Fibroblast of lung (primary cell): ENCODE results near the gene IFNGR1. TPM values are rescaled to one million over a fixed set of nuclear protein-coding genes. Genes with fewer than 3 reads are reported as not detected.

ENCODE experiments used
- DNase-seq, 2 donors: peaks; one replicate each; pipeline versions ENCODE4 v3.0.0 to v3.0.0-alpha.2; 2010; ENCODE audit warnings: low read depth in 2 of 2
- H2AFZ ChIP-seq: 2 replicates; pipeline ENCODE4 v1.5.1; 2012; ENCODE audit warnings: low read length, control low read depth, inconsistent platforms
- H3K27ac ChIP-seq: 2 replicates; pipeline ENCODE4 v1.5.1; 2011; ENCODE audit warnings: low read length, control low read depth; ENCODE audit not compliant: insufficient read depth
- H3K27me3 ChIP-seq: 2 replicates; pipeline ENCODE4 v1.5.1; 2011; ENCODE audit warnings: mild to moderate bottlenecking, low read length; ENCODE audit not compliant: control insufficient read depth, insufficient read depth
- H3K36me3 ChIP-seq: 2 replicates; pipeline ENCODE4 v1.5.1; 2011; ENCODE audit warnings: low read length; ENCODE audit not compliant: control insufficient read depth, insufficient read depth
- H3K4me1 ChIP-seq: 2 replicates; pipeline ENCODE4 v1.5.1; 2011; ENCODE audit warnings: low read length; ENCODE audit not compliant: control insufficient read depth, insufficient read depth; ENCODE audit errors: extremely low read depth
- H3K4me2 ChIP-seq: 2 replicates; pipeline ENCODE4 v1.5.1; 2011; ENCODE audit warnings: low read length, control low read depth; ENCODE audit not compliant: insufficient read depth; ENCODE audit errors: extremely low read depth
- H3K4me3 ChIP-seq, 4 experiments: fragments of 200-600 bp in 1 of 4; sonication (generic) in 1 of 4; replicated peaks in 1 of 4; 2 replicates each; pipeline ENCODE4 v1.5.1; 2011 to 2016; ENCODE audit warnings: low read length in 4 of 4, low read depth in 3 of 4, mild to moderate bottlenecking in 3 of 4, control low read depth in 2 of 4, inconsistent platforms in 1 of 4, mixed read lengths in 1 of 4; ENCODE audit not compliant: insufficient read depth in 1 of 4; ENCODE audit errors: control extremely low read depth in 1 of 4
- H3K79me2 ChIP-seq: 2 replicates; pipeline ENCODE4 v1.5.1; 2012; ENCODE audit warnings: mild to moderate bottlenecking, low read length, inconsistent platforms; ENCODE audit not compliant: control insufficient read depth, insufficient read depth
- H3K9ac ChIP-seq: 2 replicates; pipeline ENCODE4 v1.5.1; 2011; ENCODE audit warnings: mild to moderate bottlenecking, low read length, control low read depth; ENCODE audit not compliant: insufficient read depth
- H3K9me3 ChIP-seq: 2 replicates; pipeline ENCODE4 v1.5.1; 2012; ENCODE audit warnings: low read depth, low read length; ENCODE audit not compliant: control insufficient read depth, insufficient read depth
- H4K20me1 ChIP-seq: 2 replicates; pipeline ENCODE4 v1.5.1; 2011; ENCODE audit warnings: low read length; ENCODE audit not compliant: control insufficient read depth, insufficient read depth; ENCODE audit errors: extremely low read depth
- EZH2 ChIP-seq: IDR thresholded peaks from 2 replicates; pipeline ENCODE4 v1.5.1; 2012; ENCODE audit warnings: low read length, control low read depth, mild to moderate bottlenecking; ENCODE audit errors: missing control alignments
- polyA plus RNA-seq, 2 donors: library from polyadenylated mRNA; depleted of rRNA in 1 of 2; stranded (reverse) in 1 of 2; unstranded in 1 of 2; fragments of >200 nt; gene quantifications; 2 replicates each; pipeline ENCODE4 v1.2.1, GENCODE V29; 2011 to 2012; ENCODE audit warnings: missing spikeins in 1 of 2
- total RNA-seq: library from RNA; depleted of rRNA; stranded (reverse); fragments of >200 nt; gene quantifications from 2 replicates; pipeline ENCODE4 v1.2.1, GENCODE V29; 2014
- TF ChIP-seq, protein P1 (sequence below), 2 donors: IDR thresholded peaks in 1 of 2; conservative IDR thresholded peaks in 1 of 2; 1 replicate in 1 of 2; 2 replicates in 1 of 2; pipeline ENCODE4 v1.5.1; 2011 to 2012; ENCODE audit warnings: low read length in 2 of 2, control low read depth in 1 of 2, inconsistent platforms in 1 of 2, low read depth in 1 of 2, mild to moderate bottlenecking in 1 of 2

IFNGR1 gene
- total and polyA plus RNA-seq, 2 donors (not counting 1 experiment from before 2014, with no cell fraction given), result 55.9 to 123 TPM

DNA sequence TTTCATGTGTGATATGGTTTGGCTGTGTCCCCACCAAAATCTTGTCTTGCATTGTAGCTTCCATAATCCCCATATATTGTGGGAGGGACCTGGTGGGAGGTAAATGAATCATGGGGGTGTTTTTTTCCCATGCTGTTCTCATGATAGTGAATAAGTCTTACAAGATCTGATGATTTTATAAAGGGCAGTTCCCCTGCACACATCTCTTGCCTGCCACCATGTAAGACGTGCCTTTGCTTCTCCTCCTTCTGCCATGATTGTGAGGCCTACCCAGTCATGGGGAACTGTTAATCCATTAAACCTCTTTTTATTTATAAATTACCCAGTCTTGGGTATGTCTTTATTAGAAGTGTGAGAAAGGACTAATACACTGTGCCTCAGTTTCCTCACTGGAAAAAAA, 41.6 kb downstream of the IFNGR1 start:
- H2AFZ ChIP-seq, result no peak overlapping the region
- no peaks in the 10 kb centered on the region for H3K4me1 ChIP-seq
- no peak overlapping the region for H3K4me2 ChIP-seq
- no peaks in the 10 kb centered on the region for H4K20me1 ChIP-seq
- H3K79me2 ChIP-seq, result no peaks in the 10 kb centered on the region
- H3K27ac ChIP-seq, result no peak overlapping the region
- H3K9ac ChIP-seq, result no peak overlapping the region
- DNase-seq, result no peak
- H3K4me3 ChIP-seq, result no peak overlapping the region
- H3K27me3 ChIP-seq, result no peaks in the 10 kb centered on the region
- TF ChIP-seq, protein P1, sequence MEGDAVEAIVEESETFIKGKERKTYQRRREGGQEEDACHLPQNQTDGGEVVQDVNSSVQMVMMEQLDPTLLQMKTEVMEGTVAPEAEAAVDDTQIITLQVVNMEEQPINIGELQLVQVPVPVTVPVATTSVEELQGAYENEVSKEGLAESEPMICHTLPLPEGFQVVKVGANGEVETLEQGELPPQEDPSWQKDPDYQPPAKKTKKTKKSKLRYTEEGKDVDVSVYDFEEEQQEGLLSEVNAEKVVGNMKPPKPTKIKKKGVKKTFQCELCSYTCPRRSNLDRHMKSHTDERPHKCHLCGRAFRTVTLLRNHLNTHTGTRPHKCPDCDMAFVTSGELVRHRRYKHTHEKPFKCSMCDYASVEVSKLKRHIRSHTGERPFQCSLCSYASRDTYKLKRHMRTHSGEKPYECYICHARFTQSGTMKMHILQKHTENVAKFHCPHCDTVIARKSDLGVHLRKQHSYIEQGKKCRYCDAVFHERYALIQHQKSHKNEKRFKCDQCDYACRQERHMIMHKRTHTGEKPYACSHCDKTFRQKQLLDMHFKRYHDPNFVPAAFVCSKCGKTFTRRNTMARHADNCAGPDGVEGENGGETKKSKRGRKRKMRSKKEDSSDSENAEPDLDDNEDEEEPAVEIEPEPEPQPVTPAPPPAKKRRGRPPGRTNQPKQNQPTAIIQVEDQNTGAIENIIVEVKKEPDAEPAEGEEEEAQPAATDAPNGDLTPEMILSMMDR (conservative IDR thresholded peaks at IDR 0.05 in 1 of 2, IDR thresholded peaks at IDR 0.05 in 1 of 2; ENCODE audit: low read depth in 1 of 2, low read length in 2 of 2), result no peak
- no peak for TF ChIP-seq EZH2
- no peaks in the 10 kb centered on the region for H3K9me3 ChIP-seq
- H3K36me3 ChIP-seq, result no peaks in the 10 kb centered on the region

DNA sequence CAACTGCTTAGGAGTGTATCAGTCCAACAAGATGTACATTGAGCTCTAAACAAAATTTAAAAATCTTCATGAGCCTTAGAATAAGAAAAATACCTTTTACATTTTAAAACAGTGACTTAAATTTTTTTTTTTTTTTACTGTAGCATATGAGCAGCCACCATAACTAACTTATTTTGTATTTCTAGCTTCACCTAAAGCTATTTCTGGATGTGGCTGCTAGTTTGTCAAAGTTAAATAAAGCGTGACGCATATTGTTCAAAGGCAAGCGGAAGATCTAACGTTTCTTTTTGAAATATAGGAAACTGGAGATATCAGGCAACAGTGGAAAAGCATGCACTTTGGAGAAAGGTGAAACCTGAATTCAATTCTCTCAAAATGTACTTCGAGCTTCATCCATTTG, 42.5 kb downstream of the IFNGR1 start:
- Histone ChIP-seq H3K4me2 (no peak overlapping the region), H3K27ac (no peak overlapping the region), H3K79me2 (no peaks in the 10 kb centered on the region), H3K4me3 (no peak overlapping the region), H3K27me3 (no peaks in the 10 kb centered on the region), H3K9me3 (no peaks in the 10 kb centered on the region), H3K4me1 (no peaks in the 10 kb centered on the region), H4K20me1 (no peaks in the 10 kb centered on the region), H3K36me3 (no peaks in the 10 kb centered on the region), H3K9ac (no peak overlapping the region), H2AFZ (no peak overlapping the region)
- TF ChIP-seq, protein P1 (conservative IDR thresholded peaks at IDR 0.05 in 1 of 2, IDR thresholded peaks at IDR 0.05 in 1 of 2; ENCODE audit: low read depth in 1 of 2, low read length in 2 of 2), result no peak
- DNase-seq, result no peak

DNA sequence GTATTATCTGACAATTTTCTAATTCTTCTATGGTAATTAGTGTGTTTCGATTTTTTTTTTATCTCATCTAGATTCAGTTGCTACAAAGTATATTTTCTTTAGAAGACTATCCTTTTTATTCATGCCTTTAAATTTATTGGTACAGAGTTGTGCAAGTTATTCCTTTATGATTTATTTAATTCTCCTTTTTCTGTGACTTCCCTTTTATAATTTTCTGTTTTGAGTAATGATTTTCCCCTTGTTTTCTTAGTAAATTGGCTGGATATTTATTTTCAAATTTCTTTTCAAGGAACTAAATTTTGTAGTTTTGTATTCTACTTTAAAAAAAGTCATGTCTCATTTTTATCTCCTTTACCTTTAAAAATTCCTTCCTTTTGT, 43.3 kb downstream of the IFNGR1 start:
- Histone ChIP-seq H3K4me2 (no peak overlapping the region), H3K9ac (no peak overlapping the region), H3K4me1 (no peaks in the 10 kb centered on the region), H3K27ac (no peak overlapping the region), H3K27me3 (no peaks in the 10 kb centered on the region), H3K9me3 (no peaks in the 10 kb centered on the region), H3K79me2 (no peaks in the 10 kb centered on the region), H4K20me1 (no peaks in the 10 kb centered on the region), H3K36me3 (no peaks in the 10 kb centered on the region), H2AFZ (no peak overlapping the region), H3K4me3 (no peak overlapping the region)
- no peak for DNase-seq
- TF ChIP-seq EZH2, result no peak
- TF ChIP-seq, protein P1 (conservative IDR thresholded peaks at IDR 0.05 in 1 of 2, IDR thresholded peaks at IDR 0.05 in 1 of 2; ENCODE audit: low read depth in 1 of 2, low read length in 2 of 2), result no peak
